SU-DHL-6 (cell line): ENCODE results near the gene AKT1.

Source experiments
- H2AFZ ChIP-seq: fragments of 200-600 bp; sonication (generic); 2 replicates; pipeline ENCODE4 v1.6.1; 2014; ENCODE audit warnings: low read depth, mild to moderate bottlenecking, moderate library complexity, mixed read lengths, antibody characterized with exemption, low read length; ENCODE audit not compliant: severe bottlenecking
- H3F3A ChIP-seq: fragments of 200-600 bp; shearing (Covaris generic); 2 replicates; pipeline ENCODE4 v1.6.0; 2016; ENCODE audit warnings: antibody characterized with exemption, mild to moderate bottlenecking; ENCODE audit not compliant: insufficient read depth
- H3K27ac ChIP-seq: fragments of 200-600 bp; sonication (generic); 2 replicates; pipeline ENCODE4 v1.5.1; 2016; ENCODE audit warnings: low read depth, mild to moderate bottlenecking, low read length, moderate library complexity, mixed read lengths
- H3K27me3 ChIP-seq: fragments of 200-600 bp; sonication (generic), shearing (Covaris generic); 2 replicates; pipeline ENCODE4 v1.6.0; 2014; ENCODE audit warnings: mild to moderate bottlenecking, low read length
- H3K36me3 ChIP-seq: fragments of 200-600 bp; sonication (generic); 2 replicates; pipeline ENCODE4 v1.6.1; 2014; ENCODE audit warnings: mild to moderate bottlenecking, low read length, mixed read lengths
- H3K4me2 ChIP-seq: fragments of 300-600, 200-600 bp; shearing (Covaris generic), sonication (generic); 2 replicates; pipeline ENCODE4 v1.6.0; 2014; ENCODE audit warnings: low read length, low read depth, mild to moderate bottlenecking; ENCODE audit not compliant: poor library complexity, severe bottlenecking
- H3K4me3 ChIP-seq: fragments of 200-600 bp; sonication (generic); 2 replicates; pipeline ENCODE4 v1.5.1; 2014; ENCODE audit warnings: antibody characterized with exemption, low read length, mild to moderate bottlenecking, mixed read lengths; ENCODE audit not compliant: insufficient read depth, poor library complexity, severe bottlenecking
- H3K79me2 ChIP-seq: fragments of 200-600 bp; sonication (generic); 2 replicates; pipeline ENCODE4 v1.6.1; 2014; ENCODE audit warnings: mild to moderate bottlenecking, low read length, moderate library complexity; ENCODE audit not compliant: insufficient read depth
- H3K9ac ChIP-seq: fragments of 200-600 bp; sonication (generic); 2 replicates; pipeline ENCODE4 v1.7.0; 2014; ENCODE audit warnings: mild to moderate bottlenecking, low read length
- H3K9me2 ChIP-seq: fragments of 200-600 bp; sonication (generic); replicated peaks from 2 replicates; pipeline ENCODE4 v1.6.1; 2014; ENCODE audit warnings: low read length; ENCODE audit not compliant: insufficient read depth
- H3K9me3 ChIP-seq: fragments of 200-600 bp; sonication (generic); 2 replicates; pipeline ENCODE4 v1.6.1; 2014; ENCODE audit warnings: low read length, mixed read lengths; ENCODE audit not compliant: insufficient read depth
- H4K20me1 ChIP-seq: fragments of 200-600 bp; sonication (generic); 2 replicates; pipeline ENCODE4 v1.6.1; 2014; ENCODE audit warnings: low read depth, mild to moderate bottlenecking, antibody characterized with exemption, low read length, moderate library complexity, mixed read lengths
- EZH2phosphoT487 ChIP-seq: fragments of 200-600 bp; sonication (generic), shearing (Covaris generic); conservative IDR thresholded peaks from 2 replicates; pipeline ENCODE4 v1.6.1; 2018; ENCODE audit warnings: mild to moderate bottlenecking, antibody characterized with exemption, low read length, moderate library complexity, mixed read lengths
- TF ChIP-seq, protein P1 (sequence below): fragments of 200-600 bp; sonication (generic); IDR thresholded peaks from one replicate; pipeline ENCODE4 v1.5.1; 2017; ENCODE audit warnings: antibody characterized with exemption, mild to moderate bottlenecking, low read length, moderate library complexity; ENCODE audit not compliant: insufficient read depth, poor library complexity, severe bottlenecking

Gene AKT1

DNA sequence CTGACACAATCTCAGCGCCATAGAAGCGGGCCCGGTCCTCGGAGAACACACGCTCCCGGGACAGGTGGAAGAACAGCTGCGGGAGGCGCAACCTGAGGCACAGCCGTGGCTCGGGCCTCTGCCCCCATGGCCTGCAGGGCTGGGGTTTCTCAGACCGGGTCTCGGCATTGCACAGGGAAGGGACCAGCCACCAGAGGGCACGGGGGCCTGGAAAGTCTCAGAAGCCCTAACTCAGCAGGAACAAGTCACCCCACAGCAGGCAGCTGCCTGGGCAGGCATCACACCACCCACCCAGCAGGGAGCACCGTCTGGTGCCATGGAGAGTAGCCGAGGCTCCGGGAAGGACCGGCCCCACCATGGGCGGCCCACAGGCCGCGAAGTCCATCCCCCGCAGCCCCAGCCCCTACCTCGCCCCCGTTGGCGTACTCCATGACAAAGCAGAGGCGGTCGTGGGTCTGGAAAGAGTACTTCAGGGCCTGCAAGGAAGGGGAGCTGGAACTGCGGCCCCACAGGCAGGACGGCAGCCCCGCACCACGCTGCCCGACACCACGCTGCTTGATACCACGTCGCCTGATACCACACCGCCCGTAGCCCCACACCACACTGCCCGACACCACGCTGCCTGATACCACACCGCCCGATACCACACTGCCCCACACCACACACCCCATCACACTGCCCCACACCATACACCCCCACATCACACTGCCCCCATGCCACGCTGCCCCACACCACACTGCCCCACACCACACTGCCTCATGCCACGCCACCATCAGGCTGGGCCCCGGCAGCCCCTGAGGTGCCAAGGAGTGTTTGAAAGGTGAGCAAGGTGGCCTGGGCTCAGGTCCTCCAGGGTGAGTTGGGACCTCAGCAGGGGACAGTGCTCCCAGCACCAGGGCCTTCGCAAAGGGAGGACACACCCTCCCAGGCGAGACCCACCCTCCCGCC, 21.8 kb downstream of the AKT1 start:
- 0 out of 2 replicates have a peak, but pooled peaks cover 9% of the 10 kb centered on the region for H3K36me3 ChIP-seq
- no peak for TF ChIP-seq EZH2phosphoT487
- TF ChIP-seq, protein P1, sequence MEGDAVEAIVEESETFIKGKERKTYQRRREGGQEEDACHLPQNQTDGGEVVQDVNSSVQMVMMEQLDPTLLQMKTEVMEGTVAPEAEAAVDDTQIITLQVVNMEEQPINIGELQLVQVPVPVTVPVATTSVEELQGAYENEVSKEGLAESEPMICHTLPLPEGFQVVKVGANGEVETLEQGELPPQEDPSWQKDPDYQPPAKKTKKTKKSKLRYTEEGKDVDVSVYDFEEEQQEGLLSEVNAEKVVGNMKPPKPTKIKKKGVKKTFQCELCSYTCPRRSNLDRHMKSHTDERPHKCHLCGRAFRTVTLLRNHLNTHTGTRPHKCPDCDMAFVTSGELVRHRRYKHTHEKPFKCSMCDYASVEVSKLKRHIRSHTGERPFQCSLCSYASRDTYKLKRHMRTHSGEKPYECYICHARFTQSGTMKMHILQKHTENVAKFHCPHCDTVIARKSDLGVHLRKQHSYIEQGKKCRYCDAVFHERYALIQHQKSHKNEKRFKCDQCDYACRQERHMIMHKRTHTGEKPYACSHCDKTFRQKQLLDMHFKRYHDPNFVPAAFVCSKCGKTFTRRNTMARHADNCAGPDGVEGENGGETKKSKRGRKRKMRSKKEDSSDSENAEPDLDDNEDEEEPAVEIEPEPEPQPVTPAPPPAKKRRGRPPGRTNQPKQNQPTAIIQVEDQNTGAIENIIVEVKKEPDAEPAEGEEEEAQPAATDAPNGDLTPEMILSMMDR = no peak
- no peaks in the 10 kb centered on the region for H3K9me3 ChIP-seq
- no peaks in the 10 kb centered on the region for H3F3A ChIP-seq
- no peak overlapping the region for H3K27ac ChIP-seq
- H3K27me3 ChIP-seq = no peaks in the 10 kb centered on the region
- H4K20me1 ChIP-seq = no peaks in the 10 kb centered on the region
- H2AFZ ChIP-seq = no peak overlapping the region
- H3K4me3 ChIP-seq = no peak overlapping the region
- H3K9ac ChIP-seq = no peak overlapping the region
- no peaks in the 10 kb centered on the region for H3K9me2 ChIP-seq
- no peaks in the 10 kb centered on the region for H3K79me2 ChIP-seq
- H3K4me2 ChIP-seq = no peak overlapping the region

DNA sequence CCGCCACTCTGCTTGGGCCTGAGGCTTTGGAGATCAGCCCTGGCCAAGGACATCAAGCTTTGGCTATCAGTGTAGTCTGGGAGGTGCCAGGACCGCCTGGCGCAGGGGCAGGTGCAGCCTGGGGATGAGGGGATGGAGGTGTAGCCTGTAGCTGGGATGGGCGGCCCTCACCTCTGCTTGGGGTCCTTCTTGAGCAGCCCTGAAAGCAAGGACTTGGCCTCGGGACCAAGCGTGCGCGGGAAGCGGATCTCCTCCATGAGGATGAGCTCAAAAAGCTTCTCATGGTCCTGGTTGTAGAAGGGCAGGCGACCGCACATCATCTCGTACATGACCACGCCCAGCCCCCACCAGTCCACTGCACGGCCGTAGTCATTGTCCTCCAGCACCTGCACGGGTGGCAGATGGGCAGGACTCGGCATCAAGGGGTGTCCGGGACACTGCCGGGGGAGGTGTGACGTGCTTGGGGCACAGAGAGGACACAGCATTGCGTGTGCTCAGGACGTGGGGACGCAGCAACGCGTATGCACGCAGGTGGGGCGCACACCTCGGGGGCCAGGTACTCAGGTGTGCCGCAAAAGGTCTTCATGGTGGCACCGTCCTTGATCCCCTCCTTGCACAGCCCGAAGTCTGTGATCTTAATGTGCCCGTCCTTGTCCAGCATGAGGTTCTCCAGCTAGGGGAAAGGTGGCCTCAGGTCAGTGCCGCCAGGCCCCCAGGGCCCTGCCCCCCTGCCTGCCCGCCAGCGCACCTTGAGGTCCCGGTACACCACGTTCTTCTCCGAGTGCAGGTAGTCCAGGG, 22.6 kb downstream of the AKT1 start:
- Histone ChIP-seq H3K36me3 (0 out of 2 replicates have a peak, but pooled peaks cover 9% of the 10 kb centered on the region), H3K9me3 (no peaks in the 10 kb centered on the region), H3K27me3 (no peaks in the 10 kb centered on the region), H3K79me2 (no peaks in the 10 kb centered on the region), H3K27ac (no peak overlapping the region), H4K20me1 (no peaks in the 10 kb centered on the region), H3K9ac (no peak overlapping the region), H3K4me3 (no peak overlapping the region), H3K9me2 (no peaks in the 10 kb centered on the region), H3K4me2 (no peak overlapping the region), H2AFZ (no peak overlapping the region), H3F3A (no peaks in the 10 kb centered on the region)
- TF ChIP-seq, protein P1 = no peak
- no peak for TF ChIP-seq EZH2phosphoT487

DNA sequence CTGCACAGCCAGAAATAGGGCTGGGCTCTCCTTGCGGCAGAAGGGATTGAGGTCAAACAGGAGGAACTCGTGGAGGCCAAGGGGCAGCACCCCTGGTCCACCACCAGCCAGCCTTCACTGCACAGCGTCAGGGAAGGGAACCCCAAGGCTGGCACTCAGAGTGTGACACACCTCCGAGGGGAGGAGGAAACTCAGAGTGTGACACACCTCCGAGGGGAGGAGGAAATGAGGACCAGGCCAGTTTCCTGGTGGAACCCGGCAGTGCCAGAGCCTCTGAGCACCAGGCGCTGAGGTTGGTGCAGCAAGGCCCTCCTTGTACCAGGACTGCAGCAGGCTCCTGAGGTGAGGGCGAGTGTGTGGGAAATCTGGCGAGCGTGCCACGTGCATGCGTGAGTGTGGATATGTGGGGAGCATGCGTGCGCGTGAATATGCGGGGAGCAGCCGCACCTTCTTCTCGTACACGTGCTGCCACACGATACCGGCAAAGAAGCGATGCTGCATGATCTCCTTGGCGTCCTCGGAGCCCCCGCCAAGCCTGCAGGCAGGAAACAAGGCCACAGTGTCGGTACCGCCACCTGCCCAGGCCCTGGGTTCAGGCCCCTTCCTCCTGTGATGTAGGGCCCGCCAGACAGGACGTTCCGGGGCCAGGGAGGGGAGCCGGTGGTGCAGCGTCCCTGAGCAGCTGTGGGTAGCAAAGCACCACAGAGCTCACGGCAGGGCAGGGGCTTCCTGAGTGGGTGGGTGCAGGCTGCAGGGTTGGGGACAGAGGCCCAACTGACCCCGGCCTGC, 23.4 kb downstream of the AKT1 start:
- no peaks in the 10 kb centered on the region for H4K20me1 ChIP-seq
- H3K4me2 ChIP-seq = no peak overlapping the region
- no peaks in the 10 kb centered on the region for H3K27me3 ChIP-seq
- no peaks in the 10 kb centered on the region for H3K79me2 ChIP-seq
- H3K4me3 ChIP-seq = no peak overlapping the region
- no peaks in the 10 kb centered on the region for H3F3A ChIP-seq
- TF ChIP-seq, protein P1 = no peak
- TF ChIP-seq EZH2phosphoT487 = no peak
- 0 out of 2 replicates have a peak, but pooled peaks cover 9% of the 10 kb centered on the region for H3K36me3 ChIP-seq
- H3K27ac ChIP-seq = no peak overlapping the region
- H3K9me2 ChIP-seq = no peaks in the 10 kb centered on the region
- no peak overlapping the region for H3K9ac ChIP-seq
- no peaks in the 10 kb centered on the region for H3K9me3 ChIP-seq
- no peak overlapping the region for H2AFZ ChIP-seq
